ENCODE measurements around the gene FAM120B. TPM values are rescaled to one million over a fixed set of nuclear protein-coding genes. Genes with fewer than 3 reads are reported as not detected.

FAM120B gene
- total and polyA plus RNA-seq, 2 experiments from 2014 or later = 7.2 to 16.7 TPM

- H3K79me2 ChIP-seq (replicated peaks; ENCODE audit: insufficient read depth) = no peaks in the 10 kb centered on the region
- no peak for DNase-seq (ENCODE audit: low spot score)
- no peaks in the 10 kb centered on the region for H3F3A ChIP-seq (replicated peaks; ENCODE audit: low read depth)
- H3K36me3 ChIP-seq (ENCODE audit: insufficient read depth) = no peaks in the 10 kb centered on the region
- TF ChIP-seq CREB1 (CRISPR knock-in tag; IDR thresholded peaks at IDR 0.05; ENCODE audit: low read depth) (no peak), EZH2 (IDR thresholded peaks at IDR 0.05; ENCODE audit: low read depth, unreplicated experiment) (no peak)
- TF ChIP-seq, protein P1, sequence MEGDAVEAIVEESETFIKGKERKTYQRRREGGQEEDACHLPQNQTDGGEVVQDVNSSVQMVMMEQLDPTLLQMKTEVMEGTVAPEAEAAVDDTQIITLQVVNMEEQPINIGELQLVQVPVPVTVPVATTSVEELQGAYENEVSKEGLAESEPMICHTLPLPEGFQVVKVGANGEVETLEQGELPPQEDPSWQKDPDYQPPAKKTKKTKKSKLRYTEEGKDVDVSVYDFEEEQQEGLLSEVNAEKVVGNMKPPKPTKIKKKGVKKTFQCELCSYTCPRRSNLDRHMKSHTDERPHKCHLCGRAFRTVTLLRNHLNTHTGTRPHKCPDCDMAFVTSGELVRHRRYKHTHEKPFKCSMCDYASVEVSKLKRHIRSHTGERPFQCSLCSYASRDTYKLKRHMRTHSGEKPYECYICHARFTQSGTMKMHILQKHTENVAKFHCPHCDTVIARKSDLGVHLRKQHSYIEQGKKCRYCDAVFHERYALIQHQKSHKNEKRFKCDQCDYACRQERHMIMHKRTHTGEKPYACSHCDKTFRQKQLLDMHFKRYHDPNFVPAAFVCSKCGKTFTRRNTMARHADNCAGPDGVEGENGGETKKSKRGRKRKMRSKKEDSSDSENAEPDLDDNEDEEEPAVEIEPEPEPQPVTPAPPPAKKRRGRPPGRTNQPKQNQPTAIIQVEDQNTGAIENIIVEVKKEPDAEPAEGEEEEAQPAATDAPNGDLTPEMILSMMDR (conservative IDR thresholded peaks at IDR 0.05; ENCODE audit: low read depth in 2 of 2) = no peak
- H4K20me1 ChIP-seq (replicated peaks; ENCODE audit: insufficient read depth) = no peaks in the 10 kb centered on the region
- H2AFZ ChIP-seq = no peak overlapping the region
- peaks cover 35% of the 10 kb centered on the region for H3K27me3 Mint-ChIP-seq (ENCODE audit: insufficient read depth, low read depth, poor library complexity)
- H3K4me2 ChIP-seq = no peak overlapping the region
- no peak for ATAC-seq
- H3K27me3 ChIP-seq (ENCODE audit: insufficient read depth) = peaks cover 11% of the 10 kb centered on the region; the same call in 1 of the 2 replicates
- peaks cover 13% of the 10 kb centered on the region; the same call in 1 of the 2 replicates for H3K4me1 ChIP-seq (ENCODE audit: insufficient read depth)
- H3K4me3 Mint-ChIP-seq = no peak overlapping the region
- no peak overlapping the region for H3K27ac ChIP-seq (ENCODE audit: low read depth)
- H3K9me2 ChIP-seq (ENCODE audit: insufficient read depth) = no peaks in the 10 kb centered on the region
- peaks cover 27% of the 10 kb centered on the region for H3K4me1 Mint-ChIP-seq
- H3K36me3 Mint-ChIP-seq (ENCODE audit: low read depth) = peaks cover 3% of the 10 kb centered on the region; the same call in 2 of the 3 replicates
- H3K27ac Mint-ChIP-seq = no peak overlapping the region
- no peak overlapping the region for H3K4me3 ChIP-seq
- no peaks in the 10 kb centered on the region; the same call in 2 of the 3 replicates for H3K9me3 Mint-ChIP-seq
Observed at GRCh38 chr6:170281331-170282292, 24.9 kb upstream of the FAM120B start.

- H3K9me2 ChIP-seq (ENCODE audit: insufficient read depth) = no peaks in the 10 kb centered on the region
- no peak overlapping the region for H2AFZ ChIP-seq
- H3K27me3 ChIP-seq (ENCODE audit: insufficient read depth) = peaks cover 22% of the 10 kb centered on the region
- Mint-ChIP-seq H3K4me1 (peaks cover 34% of the 10 kb centered on the region), H3K27ac (no peak overlapping the region), H3K4me3 (no peak overlapping the region), H3K9me3 (no peaks in the 10 kb centered on the region; the same call in 2 of the 3 replicates), H3K36me3 (ENCODE audit: low read depth) (peaks cover 3% of the 10 kb centered on the region; the same call in 2 of the 3 replicates), H3K27me3 (ENCODE audit: insufficient read depth, low read depth, poor library complexity) (peaks cover 40% of the 10 kb centered on the region)
- DNase-seq (ENCODE audit: low spot score) = no peak
- no peak for ATAC-seq
- no peaks in the 10 kb centered on the region for H3K79me2 ChIP-seq (replicated peaks; ENCODE audit: insufficient read depth)
- H3K27ac ChIP-seq (ENCODE audit: low read depth) = no peak overlapping the region
- peaks cover 15% of the 10 kb centered on the region; the same call in 1 of the 2 replicates for H3K4me1 ChIP-seq (ENCODE audit: insufficient read depth)
- no peak overlapping the region for H3K4me3 ChIP-seq
- H3K36me3 ChIP-seq (ENCODE audit: insufficient read depth) = no peaks in the 10 kb centered on the region
- H3F3A ChIP-seq (replicated peaks; ENCODE audit: low read depth) = 0 out of 2 replicates have a peak, but pooled peaks cover 3% of the 10 kb centered on the region
- no peak overlapping the region for H3K4me2 ChIP-seq
- H4K20me1 ChIP-seq (replicated peaks; ENCODE audit: insufficient read depth) = no peaks in the 10 kb centered on the region; the same call in 1 of the 2 replicates
- TF ChIP-seq EZH2phosphoT487 (IDR thresholded peaks at IDR 0.05; ENCODE audit: unreplicated experiment) (no peak), ZNF331 (CRISPR knock-in tag; IDR thresholded peaks at IDR 0.05; ENCODE audit: low read depth) (no peak), NANOG (IDR thresholded peaks at IDR 0.05; ENCODE audit: borderline replicate concordance) (no peak), ZNF114 (CRISPR knock-in tag; IDR thresholded peaks at IDR 0.05) (no peak), JUNB (IDR thresholded peaks at IDR 0.05; ENCODE audit: unreplicated experiment) (no peak), EZH2 (IDR thresholded peaks at IDR 0.05; ENCODE audit: low read depth, unreplicated experiment) (no peak), CREB1 (CRISPR knock-in tag; IDR thresholded peaks at IDR 0.05; ENCODE audit: low read depth) (no peak), STAT1 (IDR thresholded peaks at IDR 0.05; ENCODE audit: unreplicated experiment) (no peak), POLR2AphosphoS5 (IDR thresholded peaks at IDR 0.05; ENCODE audit: low read depth) (no peak)
- TF ChIP-seq, protein P1 (conservative IDR thresholded peaks at IDR 0.05; ENCODE audit: low read depth in 2 of 2) = no peak
Observed at GRCh38 chr6:170282512-170283158, 23.9 kb upstream of the FAM120B start.

All from GM23338 (cell line).